ENCODE results near the gene NDUFV1.

DNA sequence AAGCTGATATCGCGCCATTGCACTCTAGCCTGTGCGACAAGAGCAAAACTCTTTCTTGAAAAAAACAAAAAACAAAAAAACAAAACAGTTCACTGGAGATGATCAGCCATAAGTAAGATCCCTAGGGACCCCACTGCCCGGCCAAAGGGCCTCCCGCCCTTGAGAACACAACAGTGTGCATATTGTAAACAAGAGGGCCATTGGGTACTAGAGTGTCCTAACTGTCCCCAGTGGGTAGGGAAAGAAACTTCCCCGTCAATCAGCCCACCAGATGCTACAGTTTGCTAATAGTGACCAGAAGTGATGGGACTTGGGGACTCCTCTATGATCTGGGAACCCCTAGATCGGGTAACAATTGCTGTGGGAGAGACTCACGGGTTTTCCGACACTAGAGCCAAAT lies 47.5 kb downstream of the NDUFV1 start:
- TF ChIP-seq POLR2AphosphoS5 (IDR thresholded peaks at IDR 0.05; ENCODE audit: borderline replicate concordance, low read depth, low read length) (no peak), EZH2 (IDR thresholded peaks at IDR 0.05) (no peak)
